Measurements from ENCODE around the gene RTP5.

DNA sequence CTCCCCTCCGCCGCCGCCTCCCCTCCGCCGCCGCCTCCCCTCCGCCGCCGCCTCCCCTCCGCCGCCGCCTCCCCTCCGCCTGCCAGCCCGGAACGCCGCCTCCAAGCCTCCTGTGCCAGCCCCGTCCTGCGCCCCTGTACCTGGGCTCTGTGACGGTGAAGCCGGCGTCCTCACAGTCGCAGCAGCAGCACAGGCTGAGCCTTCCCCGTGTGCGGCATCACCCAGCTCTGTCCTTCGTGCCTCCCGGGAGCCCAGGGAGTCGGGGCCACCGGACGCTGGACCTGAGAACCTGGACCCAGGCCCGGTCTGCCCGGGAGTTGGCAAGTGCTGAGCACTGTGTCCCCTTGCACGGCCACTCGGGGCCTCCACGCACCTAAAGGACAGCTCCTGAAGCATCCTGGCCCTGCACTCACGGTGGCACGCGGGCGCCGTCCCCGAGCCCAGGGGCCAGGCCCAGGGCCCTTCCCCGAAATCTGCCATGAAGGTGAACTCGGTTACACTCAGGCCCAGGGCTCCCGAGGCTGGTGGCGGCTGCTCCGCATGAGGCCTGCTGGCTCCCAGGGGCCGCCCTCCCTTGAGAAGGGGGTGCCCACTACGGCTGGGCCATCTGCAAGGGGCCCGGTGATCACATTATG, 32.9 kb downstream of the RTP5 start:
- TF ChIP-seq, protein P1, sequence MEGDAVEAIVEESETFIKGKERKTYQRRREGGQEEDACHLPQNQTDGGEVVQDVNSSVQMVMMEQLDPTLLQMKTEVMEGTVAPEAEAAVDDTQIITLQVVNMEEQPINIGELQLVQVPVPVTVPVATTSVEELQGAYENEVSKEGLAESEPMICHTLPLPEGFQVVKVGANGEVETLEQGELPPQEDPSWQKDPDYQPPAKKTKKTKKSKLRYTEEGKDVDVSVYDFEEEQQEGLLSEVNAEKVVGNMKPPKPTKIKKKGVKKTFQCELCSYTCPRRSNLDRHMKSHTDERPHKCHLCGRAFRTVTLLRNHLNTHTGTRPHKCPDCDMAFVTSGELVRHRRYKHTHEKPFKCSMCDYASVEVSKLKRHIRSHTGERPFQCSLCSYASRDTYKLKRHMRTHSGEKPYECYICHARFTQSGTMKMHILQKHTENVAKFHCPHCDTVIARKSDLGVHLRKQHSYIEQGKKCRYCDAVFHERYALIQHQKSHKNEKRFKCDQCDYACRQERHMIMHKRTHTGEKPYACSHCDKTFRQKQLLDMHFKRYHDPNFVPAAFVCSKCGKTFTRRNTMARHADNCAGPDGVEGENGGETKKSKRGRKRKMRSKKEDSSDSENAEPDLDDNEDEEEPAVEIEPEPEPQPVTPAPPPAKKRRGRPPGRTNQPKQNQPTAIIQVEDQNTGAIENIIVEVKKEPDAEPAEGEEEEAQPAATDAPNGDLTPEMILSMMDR (IDR thresholded peaks at IDR 0.05) = no peak
- TF ChIP-seq POLR2AphosphoS5 (IDR thresholded peaks at IDR 0.05) (no peak), POLR2A (IDR thresholded peaks at IDR 0.05) (no peak)

All from breast epithelium (tissue), 3 donors.